H1 (cell line): Measurements from ENCODE around the gene SDR39U1. TPM values are rescaled to one million over a fixed set of nuclear protein-coding genes. Genes with fewer than 3 reads are reported as not detected.

Experiments used
- CTCF ChIA-PET: fragments of 300-600 bp; sonication (Branson Sonifier 250); formaldehyde crosslinking; loops from one replicate; lab custom pipeline; 2021; ENCODE audit not compliant: partially characterized antibody; lab: Charles Lee
- POLR2A ChIA-PET: fragments of 300-600 bp; sonication (Branson Sonifier 250); formaldehyde crosslinking; loops from one replicate; lab custom pipeline; 2021; ENCODE audit warnings: inconsistent platforms; ENCODE audit not compliant: partially characterized antibody; lab: Charles Lee
- DNase-seq, 2 experiments: peaks; one replicate each; pipeline versions ENCODE4 v3.0.0 to v3.0.0-alpha.2; 2010 to 2022; ENCODE audit warnings: low spot score in 2 of 2, low read depth in 1 of 2, mixed read lengths in 1 of 2
- FAIRE-seq: peaks from 2 replicates; lab custom pipeline; 2011; peaks lifted over from hg19 to GRCh38; lab: Jason Lieb, UNC
- H2AFZ ChIP-seq: 2 replicates; pipeline ENCODE4 v1.8.1; 2012; ENCODE audit warnings: low read length, inconsistent platforms
- H2AK5ac ChIP-seq: 2 replicates; pipeline ENCODE4 v1.6.1; 2013; ENCODE audit warnings: low read depth, low read length
- H2BK120ac ChIP-seq: replicated peaks from 2 replicates; pipeline ENCODE3; 2013; ENCODE audit warnings: low read depth, low read length, inconsistent platforms
- H2BK12ac ChIP-seq: 2 replicates; pipeline ENCODE4 v1.6.1; 2013; ENCODE audit warnings: low read depth, low read length
- H2BK15ac ChIP-seq: 2 replicates; pipeline ENCODE4 v1.6.1; 2013; ENCODE audit warnings: low read length
- H2BK20ac ChIP-seq: 2 replicates; pipeline ENCODE4 v1.6.1; 2013; ENCODE audit warnings: low read length
- H2BK5ac ChIP-seq: 2 replicates; pipeline ENCODE4 v1.6.1; 2013; ENCODE audit warnings: low read depth, low read length
- H3K14ac ChIP-seq: 2 replicates; pipeline ENCODE4 v1.6.1; 2013; ENCODE audit warnings: inconsistent platforms; ENCODE audit not compliant: insufficient read length
- H3K18ac ChIP-seq: 2 replicates; pipeline ENCODE4 v1.6.1; 2013; ENCODE audit warnings: low read length; ENCODE audit errors: extremely low read depth
- H3K23ac ChIP-seq: 2 replicates; pipeline ENCODE4 v1.6.1; 2013; ENCODE audit warnings: inconsistent platforms; ENCODE audit not compliant: insufficient read length
- H3K23me2 ChIP-seq: 2 replicates; pipeline ENCODE4 v1.6.1; 2013; ENCODE audit warnings: low read depth, low read length
- H3K27ac ChIP-seq: 2 replicates; pipeline ENCODE4 v1.6.1; 2011; ENCODE audit warnings: low read depth, low read length, inconsistent platforms
- H3K27me3 ChIP-seq, 4 experiments: replicated peaks in 1 of 4; 1 replicate in 1 of 4; 2 replicates in 3 of 4; pipeline versions ENCODE4 v1.6.1 to v1.8.1; 2011 to 2013; ENCODE audit warnings: low read length in 3 of 4, mild to moderate bottlenecking in 3 of 4, inconsistent platforms in 2 of 4, mixed read lengths in 2 of 4, moderate library complexity in 1 of 4; ENCODE audit not compliant: control insufficient read depth in 3 of 4, insufficient read depth in 3 of 4; ENCODE audit errors: extremely low read depth in 1 of 4
- H3K36me3 ChIP-seq, 4 experiments: 2 replicates each; pipeline versions ENCODE4 v1.6.1 to v1.8.1; 2011 to 2013; ENCODE audit warnings: mild to moderate bottlenecking in 4 of 4, low read length in 3 of 4, moderate library complexity in 2 of 4, control low read depth in 1 of 4, inconsistent platforms in 1 of 4; ENCODE audit not compliant: insufficient read depth in 4 of 4, control insufficient read depth in 2 of 4
- H3K4ac ChIP-seq: replicated peaks from 2 replicates; pipeline ENCODE3; 2013; ENCODE audit warnings: low read length, low read depth, mixed read lengths, inconsistent platforms; ENCODE audit not compliant: insufficient read length
- H3K4me1 ChIP-seq, 4 experiments: replicated peaks in 1 of 4; 1 replicate in 1 of 4; 2 replicates in 3 of 4; pipeline versions ENCODE4 v1.6.1 to v1.8.1; 2011 to 2013; ENCODE audit warnings: low read length in 3 of 4, inconsistent platforms in 2 of 4, mixed read lengths in 1 of 4; ENCODE audit not compliant: insufficient read depth in 4 of 4, control insufficient read depth in 3 of 4
- H3K4me2 ChIP-seq, 2 experiments: 2 replicates each; pipeline versions ENCODE4 v1.6.1 to v1.8.1; 2011 to 2013; ENCODE audit warnings: low read depth in 2 of 2, low read length in 2 of 2, control low read depth in 1 of 2, inconsistent platforms in 1 of 2, mild to moderate bottlenecking in 1 of 2; ENCODE audit not compliant: insufficient read depth in 1 of 2
- H3K4me3 ChIP-seq, 4 experiments: fragments of 200-600, 300-600 bp in 1 of 4; sonication (generic), shearing (Covaris generic), sonication (Bioruptor Twin) in 1 of 4; 2 replicates each; pipeline versions ENCODE4 v1.5.1 to v1.8.1; 2011 to 2016; ENCODE audit warnings: low read length in 4 of 4, low read depth in 3 of 4, control low read depth in 2 of 4, inconsistent platforms in 2 of 4, mild to moderate bottlenecking in 2 of 4, mixed read lengths in 1 of 4, moderate library complexity in 1 of 4; ENCODE audit not compliant: insufficient read depth in 2 of 4; ENCODE audit errors: extremely low read depth in 1 of 4
- H3K56ac ChIP-seq: replicated peaks from 2 replicates; pipeline ENCODE3; 2013; ENCODE audit warnings: low read depth, mild to moderate bottlenecking, mixed read lengths, low read length, inconsistent platforms; ENCODE audit not compliant: insufficient read length
- H3K79me1 ChIP-seq: 2 replicates; pipeline ENCODE4 v1.6.1; 2013; ENCODE audit warnings: low read depth, low read length, control low read depth
- H3K79me2 ChIP-seq, 2 experiments: 2 replicates each; pipeline versions ENCODE4 v1.6.1 to v1.8.1; 2012 to 2013; ENCODE audit warnings: low read length in 2 of 2, mild to moderate bottlenecking in 2 of 2, inconsistent platforms in 1 of 2; ENCODE audit not compliant: insufficient read depth in 2 of 2, control insufficient read depth in 1 of 2
- H3K9ac ChIP-seq, 4 experiments: replicated peaks in 1 of 4; 1 replicate in 1 of 4; 2 replicates in 3 of 4; pipeline versions ENCODE4 v1.6.1 to v1.8.1; 2011 to 2013; ENCODE audit warnings: low read depth in 3 of 4, low read length in 3 of 4, control low read depth in 2 of 4, mild to moderate bottlenecking in 2 of 4, moderate library complexity in 2 of 4, inconsistent platforms in 1 of 4; ENCODE audit errors: extremely low read depth in 1 of 4
- H3K9me3 ChIP-seq, 2 experiments: 2 replicates each; pipeline versions ENCODE4 v1.6.1 to v1.8.1; 2012 to 2013; ENCODE audit warnings: mild to moderate bottlenecking in 2 of 2, moderate library complexity in 2 of 2, control low read depth in 1 of 2, inconsistent platforms in 1 of 2, low read depth in 1 of 2, low read length in 1 of 2, mixed read lengths in 1 of 2; ENCODE audit not compliant: insufficient read depth in 2 of 2
- H4K20me1 ChIP-seq, 2 experiments: replicated peaks in 1 of 2; 2 replicates each; pipeline versions ENCODE3 to v1.8.1; 2011 to 2013; ENCODE audit warnings: inconsistent platforms in 2 of 2, low read length in 2 of 2, mild to moderate bottlenecking in 1 of 2; ENCODE audit not compliant: insufficient read depth in 2 of 2, control insufficient read depth in 1 of 2
- H4K5ac ChIP-seq: 2 replicates; pipeline ENCODE4 v1.6.1; 2013; ENCODE audit warnings: low read length, low read depth, mixed read lengths, inconsistent platforms; ENCODE audit not compliant: insufficient read length
- H4K8ac ChIP-seq: 2 replicates; pipeline ENCODE4 v1.8.0; 2013; ENCODE audit warnings: mild to moderate bottlenecking, moderate library complexity, low read length, inconsistent platforms; ENCODE audit not compliant: insufficient read depth; ENCODE audit errors: extremely low read depth
- H4K91ac ChIP-seq: replicated peaks from 2 replicates; pipeline ENCODE3; 2013; ENCODE audit warnings: low read length, mixed read lengths, inconsistent platforms; ENCODE audit not compliant: insufficient read length
- EP300 ChIP-seq, 2 experiments: IDR thresholded peaks; 1 replicate in 1 of 2; 2 replicates in 1 of 2; pipeline ENCODE4 v1.6.1; 2011 to 2012; ENCODE audit warnings: low read depth in 2 of 2, low read length in 2 of 2, mild to moderate bottlenecking in 2 of 2, borderline replicate concordance in 1 of 2, inconsistent platforms in 1 of 2, moderate library complexity in 1 of 2
- KDM1A ChIP-seq: fragments of 200-600, 300-600 bp; sonication (generic); IDR thresholded peaks from 2 replicates; pipeline ENCODE4 v1.7.1; 2016; ENCODE audit warnings: mild to moderate bottlenecking, low read length, borderline replicate concordance
- KDM5A ChIP-seq: fragments of 200-600 bp; IDR thresholded peaks from 2 replicates; pipeline ENCODE4 v1.7.1; 2012; ENCODE audit warnings: mild to moderate bottlenecking, low read length, inconsistent platforms, mixed read lengths
- PHF8 ChIP-seq: fragments of 200-600 bp; sonication (generic); conservative IDR thresholded peaks from 2 replicates; pipeline ENCODE4 v1.7.1; 2012; ENCODE audit warnings: low read depth, mild to moderate bottlenecking, inconsistent platforms, low read length, moderate library complexity
- TAF7 ChIP-seq: optimal IDR thresholded peaks from 2 replicates; pipeline ENCODE3; 2011; ENCODE audit warnings: low read depth, mild to moderate bottlenecking, inconsistent platforms, low read length, moderate library complexity, borderline replicate concordance
- WGBS, 2 experiments: shearing (Covaris generic) in 1 of 2; methylation state at CpG; one replicate each; pipeline versions ENCODE4 v1.1.6 to v1.1.7; 2013 to 2015; ENCODE audit warnings: low lambda C conversion rate in 2 of 2, mixed read lengths in 2 of 2, inconsistent platforms in 1 of 2, low coverage in 1 of 2, missing lambda C conversion rate in 1 of 2; ENCODE audit not compliant: insufficient replicate concordance in 2 of 2, insufficient coverage in 1 of 2, insufficient read length in 1 of 2; ENCODE audit errors: extremely low coverage in 1 of 2, missing lambda C conversion rate in 1 of 2; 5-methylcytosine and 5-hydroxymethylcytosine counted together
- polyA plus RNA-seq, 7 experiments: library from polyadenylated mRNA; depleted of rRNA in 3 of 7; stranded (reverse) in 5 of 7; unstranded in 2 of 7; fragments of >200 nt in 5 of 7; fragments of 200-250 nt in 2 of 7; gene quantifications; 1 replicate in 5 of 7; 2 replicates in 1 of 7; 4 replicates in 1 of 7; pipeline versions ENCODE4 v1.2.1 to v1.2.3, GENCODE V29; 2011 to 2013; ENCODE audit warnings: missing spikeins in 2 of 7, mixed read lengths in 2 of 7
- total RNA-seq: library from RNA; stranded (reverse); fragmentation: NEBNext Ultra II Directional; extraction: Animal tissue kit (Norgen Biotek cat#: 25700); gene quantifications from 2 replicates; pipeline ENCODE4 v1.2.1, GENCODE V29; 2021

SDR39U1 gene
- total and polyA plus RNA-seq, 2 of the 8 experiments (the other 6 are each of a cell fraction or from before 2014, with no cell fraction given): 46.7 to 98.8 TPM

- no peak overlapping the region for H4K91ac ChIP-seq
- peaks cover 3 to 14% (median 9%) of the 10 kb centered on the region in 4 experiments for H3K4me1 ChIP-seq
- H3K23me2 ChIP-seq: peaks cover 5% of the 10 kb centered on the region; the same call in 1 of the 2 replicates
- H2BK5ac ChIP-seq: no peak overlapping the region
- WGBS, 2 experiments: 87% methylated on average over 3 of the region's 3 CpGs; no CpG with 5 or more reads in 1 of the 2 experiments
- H4K8ac ChIP-seq: no peak overlapping the region
- TF ChIP-seq EP300 (IDR thresholded peaks at IDR 0.05; ENCODE audit: borderline replicate concordance in 1 of 2, low read depth in 2 of 2, low read length in 2 of 2): no peak
- TF ChIP-seq KDM1A: no peak
- TF ChIP-seq TAF7: no peak
- no peak for TF ChIP-seq KDM5A
- TF ChIP-seq PHF8: no peak
- FAIRE-seq (no peak), DNase-seq (no peak)
- H3K79me1 ChIP-seq: no peaks in the 10 kb centered on the region; the same call in 1 of the 2 replicates
- H4K5ac ChIP-seq: no peak overlapping the region
- peaks cover 1 to 9% of the 10 kb centered on the region in 2 experiments for H4K20me1 ChIP-seq
- H3K4ac ChIP-seq: no peak overlapping the region
- H3K4me3 ChIP-seq: no peak overlapping the region
- no peak overlapping the region for H3K4me2 ChIP-seq
- no peak overlapping the region for H2AFZ ChIP-seq
- H3K56ac ChIP-seq: no peak overlapping the region
- H3K9ac ChIP-seq: no peak overlapping the region
- H3K27ac ChIP-seq: no peak overlapping the region
- H3K27me3 ChIP-seq: no peaks in the 10 kb centered on the region
- POLR2A ChIA-PET: interaction anchor here (1.1 to 2.6 kb wide), 3 partner anchors 36 to 69 kb away, joined by 3 to 14 read pairs (median 3); partner anchors contain the start of gene NYNRIN
- no peaks in the 10 kb centered on the region for H3K79me2 ChIP-seq
- no peak overlapping the region for H3K18ac ChIP-seq
- H2BK20ac ChIP-seq: no peak overlapping the region
- peaks cover 3 to 16% (median 7%) of the 10 kb centered on the region in 4 experiments; a peak in 7 of 8 replicates for H3K36me3 ChIP-seq
- H2BK12ac ChIP-seq: no peak overlapping the region
- H3K9me3 ChIP-seq: no peaks in the 10 kb centered on the region
- H2AK5ac ChIP-seq: no peak overlapping the region
- CTCF ChIA-PET: interaction anchor here (0.6 to 21.3 kb wide), 10 partner anchors 17 to 128 kb away, joined by 3 to 664 read pairs (median 24); partner anchors contain the start of genes ADCY4, CIDEB and RIPK3
- no peak overlapping the region for H2BK120ac ChIP-seq
- no peak overlapping the region for H2BK15ac ChIP-seq
- H3K14ac ChIP-seq: no peak overlapping the region
- no peak overlapping the region for H3K23ac ChIP-seq
Observed at GRCh38 chr14:24434676-24435075, 7.9 kb downstream of the SDR39U1 start.
